H9 (cell line): Measurements from ENCODE around the gene TAS2R10. TPM values are rescaled to one million over a fixed set of nuclear protein-coding genes. Genes with fewer than 3 reads are reported as not detected.

Experiments
- DNase-seq: peaks from one replicate; pipeline ENCODE4 v3.0.0-alpha.2; 2017
- H2AFZ ChIP-seq: one replicate; pipeline ENCODE4 v1.6.1; 2013; ENCODE audit warnings: mild to moderate bottlenecking, low read length, control low read depth, moderate library complexity
- H2AK5ac ChIP-seq: 2 replicates; pipeline ENCODE4 v1.6.1; 2013; ENCODE audit warnings: low read length, control low read depth, mixed read lengths; ENCODE audit not compliant: insufficient read length
- H2BK120ac ChIP-seq: one replicate; pipeline ENCODE4 v1.6.1; 2013; ENCODE audit warnings: low read depth, mild to moderate bottlenecking, low read length, control low read depth, inconsistent platforms; ENCODE audit not compliant: poor library complexity, severe bottlenecking
- H2BK12ac ChIP-seq: 2 replicates; pipeline ENCODE4 v1.6.1; 2013; ENCODE audit warnings: low read length, control low read depth, mixed read lengths, low read depth; ENCODE audit not compliant: insufficient read length
- H2BK15ac ChIP-seq: 2 replicates; pipeline ENCODE4 v1.6.1; 2013; ENCODE audit warnings: low read depth, low read length, control low read depth
- H2BK20ac ChIP-seq: one replicate; pipeline ENCODE4 v1.6.1; 2013; ENCODE audit warnings: low read depth, mild to moderate bottlenecking, low read length, control low read depth, inconsistent platforms; ENCODE audit not compliant: poor library complexity, severe bottlenecking
- H2BK5ac ChIP-seq: 2 replicates; pipeline ENCODE4 v1.6.1; 2013; ENCODE audit warnings: low read length, control low read depth, mixed read lengths; ENCODE audit not compliant: insufficient read length
- H3K14ac ChIP-seq: 2 replicates; pipeline ENCODE4 v1.6.1; 2013; ENCODE audit warnings: low read length, control low read depth; ENCODE audit not compliant: insufficient read depth
- H3K18ac ChIP-seq: 2 replicates; pipeline ENCODE4 v1.6.1; 2013; ENCODE audit warnings: low read depth, mild to moderate bottlenecking, mixed read lengths, low read length, control low read depth; ENCODE audit not compliant: insufficient read length
- H3K23ac ChIP-seq: 2 replicates; pipeline ENCODE4 v1.6.1; 2013; ENCODE audit warnings: low read length, control low read depth, mixed read lengths, low read depth; ENCODE audit not compliant: insufficient read length
- H3K23me2 ChIP-seq: 2 replicates; pipeline ENCODE4 v1.6.1; 2013; ENCODE audit warnings: low read depth, mild to moderate bottlenecking, mixed read lengths, low read length, control low read depth; ENCODE audit not compliant: insufficient read length, poor library complexity, severe bottlenecking
- H3K27ac ChIP-seq: 2 replicates; pipeline ENCODE4 v1.5.1; 2013; ENCODE audit warnings: low read length, control low read depth, mixed read lengths, low read depth; ENCODE audit not compliant: insufficient read length
- H3K27me3 ChIP-seq: 2 replicates; pipeline ENCODE4 v1.6.1; 2013; ENCODE audit warnings: low read length, control low read depth, inconsistent platforms; ENCODE audit not compliant: insufficient read depth
- H3K4ac ChIP-seq: 2 replicates; pipeline ENCODE4 v1.6.1; 2013; ENCODE audit warnings: low read depth, mild to moderate bottlenecking, control low read depth, inconsistent platforms, low read length, moderate library complexity
- H3K4me1 ChIP-seq: 2 replicates; pipeline ENCODE4 v1.6.1; 2013; ENCODE audit warnings: low read length, control low read depth, inconsistent platforms; ENCODE audit not compliant: insufficient read depth
- H3K4me2 ChIP-seq: 2 replicates; pipeline ENCODE4 v1.6.1; 2013; ENCODE audit warnings: low read length, control low read depth, mixed read lengths; ENCODE audit not compliant: insufficient read length, insufficient read depth
- H3K56ac ChIP-seq: 2 replicates; pipeline ENCODE4 v1.6.1; 2013; ENCODE audit warnings: low read depth, mild to moderate bottlenecking, mixed read lengths, low read length, control low read depth; ENCODE audit not compliant: insufficient read length
- H3K79me1 ChIP-seq: 2 replicates; pipeline ENCODE4 v1.6.1; 2013; ENCODE audit warnings: low read depth, mild to moderate bottlenecking, moderate library complexity, low read length, control low read depth, inconsistent platforms; ENCODE audit not compliant: insufficient read depth, poor library complexity, severe bottlenecking
- H3K79me2 ChIP-seq: 2 replicates; pipeline ENCODE4 v1.6.1; 2013; ENCODE audit warnings: low read length, control low read depth, inconsistent platforms; ENCODE audit not compliant: insufficient read depth
- H3K9ac ChIP-seq: 2 replicates; pipeline ENCODE4 v1.6.1; 2013; ENCODE audit warnings: low read length, control low read depth, mixed read lengths; ENCODE audit not compliant: insufficient read length; ENCODE audit errors: extremely low read depth
- H3K9me3 ChIP-seq: one replicate; pipeline ENCODE4 v1.6.1; 2013; ENCODE audit warnings: low read depth, low read length, inconsistent platforms; ENCODE audit not compliant: control insufficient read depth
- H3T11ph ChIP-seq: one replicate; pipeline ENCODE4 v1.6.1; 2013; ENCODE audit warnings: mild to moderate bottlenecking, low read length, control low read depth, inconsistent platforms
- H4K20me1 ChIP-seq: one replicate; pipeline ENCODE4 v1.6.1; 2013; ENCODE audit not compliant: control insufficient read depth, insufficient read length, insufficient read depth
- H4K5ac ChIP-seq: 2 replicates; pipeline ENCODE4 v1.6.1; 2013; ENCODE audit warnings: low read depth, mild to moderate bottlenecking, mixed read lengths, low read length, control low read depth; ENCODE audit not compliant: insufficient read length
- H4K8ac ChIP-seq: replicated peaks from 2 replicates; pipeline ENCODE4 v1.6.1; 2013; ENCODE audit warnings: low read length, control low read depth, mixed read lengths, low read depth; ENCODE audit not compliant: insufficient read length
- H4K91ac ChIP-seq: 2 replicates; pipeline ENCODE4 v1.6.1; 2013; ENCODE audit warnings: low read depth, mild to moderate bottlenecking, moderate library complexity, mixed read lengths, low read length, control low read depth; ENCODE audit not compliant: insufficient read length
- H3K27ac Mint-ChIP-seq, 3 experiments: 2 replicates in 2 of 3; 3 replicates in 1 of 3; pipeline ENCODE4 v1.8.0; 2020 to 2021; ENCODE audit warnings: mixed read lengths in 3 of 3, mild to moderate bottlenecking in 1 of 3, moderate library complexity in 1 of 3
- H3K27me3 Mint-ChIP-seq: 2 replicates; pipeline ENCODE4 v1.8.0; 2021; ENCODE audit warnings: low read depth, mild to moderate bottlenecking, moderate library complexity, mixed read lengths
- H3K36me3 Mint-ChIP-seq, 3 experiments: 2 replicates in 2 of 3; 3 replicates in 1 of 3; pipeline ENCODE4 v1.8.0; 2020 to 2021; ENCODE audit warnings: low read depth in 3 of 3, mixed read lengths in 3 of 3; ENCODE audit not compliant: insufficient read depth in 1 of 3
- H3K4me1 Mint-ChIP-seq, 2 experiments: 2 replicates each; pipeline ENCODE4 v1.8.0; 2020; ENCODE audit warnings: mixed read lengths in 2 of 2
- H3K4me3 Mint-ChIP-seq, 2 experiments: 2 replicates in 1 of 2; 3 replicates in 1 of 2; pipeline ENCODE4 v1.8.0; 2020 to 2021; ENCODE audit warnings: mild to moderate bottlenecking in 2 of 2, mixed read lengths in 2 of 2, moderate library complexity in 1 of 2
- H3K9me3 Mint-ChIP-seq, 2 experiments: 2 replicates in 1 of 2; 3 replicates in 1 of 2; pipeline ENCODE4 v1.8.0; 2020; ENCODE audit warnings: mild to moderate bottlenecking in 2 of 2, mixed read lengths in 2 of 2, moderate library complexity in 1 of 2
- WGBS: extraction: QIAGEN DNeasy Blood & Tissue Kit; methylation state at CpG from one replicate; pipeline ENCODE4 v1.1.7; 2013; ENCODE audit warnings: missing lambda C conversion rate, low lambda C conversion rate, mixed read lengths; ENCODE audit not compliant: insufficient read length; ENCODE audit errors: extremely low coverage; 5-methylcytosine and 5-hydroxymethylcytosine counted together
- total RNA-seq: library from RNA; stranded (reverse); gene quantifications from 2 replicates; pipeline ENCODE4 v1.2.1, GENCODE V29; 2021
- TF ChIP-seq, protein P1 (sequence below): fragments of 200-600 bp; sonication (generic); conservative IDR thresholded peaks from 3 replicates; pipeline ENCODE4 v1.8.0; 2021; ENCODE audit warnings: antibody characterized with exemption, mild to moderate bottlenecking

TAS2R10 gene
- total RNA-seq, 1 experiment from 2014 or later: 0.22 TPM

- Histone ChIP-seq H3K23me2 (no peaks in the 10 kb centered on the region), H3K79me2 (no peaks in the 10 kb centered on the region), H3K14ac (no peak overlapping the region), H4K5ac (no peak overlapping the region), H2BK15ac (no peak overlapping the region), H3K56ac (no peak overlapping the region), H3K18ac (no peak overlapping the region), H2AFZ (no peak overlapping the region), H3K9me3 (no peaks in the 10 kb centered on the region), H3K9ac (no peak overlapping the region), H3K27ac (no peak overlapping the region), H2BK20ac (no peak overlapping the region), H3K79me1 (no peaks in the 10 kb centered on the region), H3K23ac (no peak overlapping the region), H3K4me1 (no peaks in the 10 kb centered on the region), H4K8ac (no peak overlapping the region), H4K91ac (no peak overlapping the region), H2BK120ac (no peak overlapping the region), H3K4ac (no peak overlapping the region), H4K20me1 (no peaks in the 10 kb centered on the region), H3T11ph (no peak overlapping the region), H2AK5ac (no peak overlapping the region), H3K4me2 (no peak overlapping the region), H2BK5ac (no peak overlapping the region), H2BK12ac (no peak overlapping the region), H3K27me3 (no peaks in the 10 kb centered on the region)
- TF ChIP-seq, protein P1, sequence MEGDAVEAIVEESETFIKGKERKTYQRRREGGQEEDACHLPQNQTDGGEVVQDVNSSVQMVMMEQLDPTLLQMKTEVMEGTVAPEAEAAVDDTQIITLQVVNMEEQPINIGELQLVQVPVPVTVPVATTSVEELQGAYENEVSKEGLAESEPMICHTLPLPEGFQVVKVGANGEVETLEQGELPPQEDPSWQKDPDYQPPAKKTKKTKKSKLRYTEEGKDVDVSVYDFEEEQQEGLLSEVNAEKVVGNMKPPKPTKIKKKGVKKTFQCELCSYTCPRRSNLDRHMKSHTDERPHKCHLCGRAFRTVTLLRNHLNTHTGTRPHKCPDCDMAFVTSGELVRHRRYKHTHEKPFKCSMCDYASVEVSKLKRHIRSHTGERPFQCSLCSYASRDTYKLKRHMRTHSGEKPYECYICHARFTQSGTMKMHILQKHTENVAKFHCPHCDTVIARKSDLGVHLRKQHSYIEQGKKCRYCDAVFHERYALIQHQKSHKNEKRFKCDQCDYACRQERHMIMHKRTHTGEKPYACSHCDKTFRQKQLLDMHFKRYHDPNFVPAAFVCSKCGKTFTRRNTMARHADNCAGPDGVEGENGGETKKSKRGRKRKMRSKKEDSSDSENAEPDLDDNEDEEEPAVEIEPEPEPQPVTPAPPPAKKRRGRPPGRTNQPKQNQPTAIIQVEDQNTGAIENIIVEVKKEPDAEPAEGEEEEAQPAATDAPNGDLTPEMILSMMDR: no peak
- no peak for DNase-seq
- Mint-ChIP-seq H3K9me3 (no peaks in the 10 kb centered on the region), H3K27me3 (no peaks in the 10 kb centered on the region), H3K27ac (no peak overlapping the region), H3K4me1 (no peaks in the 10 kb centered on the region), H3K36me3 (no peaks in the 10 kb centered on the region), H3K4me3 (no peak overlapping the region)
- WGBS: no CpG with 5 or more reads among the region's 1 CpG
Measured at GRCh38 chr12:10829994-10830393, 3.8 kb upstream of the TAS2R10 start.
